GM12801 (cell line): ENCODE measurements around the gene PPIB.

Experiments used
- CTCF ChIP-seq: IDR thresholded peaks from one replicate; pipeline ENCODE4 v1.5.1; 2011; ENCODE audit warnings: control low read depth; ENCODE audit not compliant: insufficient read length; ENCODE audit errors: extremely low read depth

Gene PPIB

GRCh38 chr15:64156652-64157331, 6.0 kb downstream of the PPIB start:
- no peak for TF ChIP-seq CTCF

GRCh38 chr15:64155802-64156651, 6.8 kb downstream of the PPIB start:
- no peak for TF ChIP-seq CTCF

GRCh38 chr15:64153480-64154367, 9.1 kb downstream of the PPIB start:
- no peak for TF ChIP-seq CTCF

GRCh38 chr15:64152507-64153387, 10.1 kb downstream of the PPIB start:
- no peak for TF ChIP-seq CTCF

- no peak for TF ChIP-seq CTCF
These were observed 10.9 kb downstream of the PPIB start, which contains the start of gene SNX22 for GRCh38 chr15:64151727-64152506. SNX22 (plus strand) TSS chr15:64151731; CDS start chr15:64151776, 45 bp downstream.

GRCh38 chr15:64149893-64150578, 12.8 kb downstream of the PPIB start:
- no peak for TF ChIP-seq CTCF
